ENCODE measurements around the gene OIT3. TPM values are rescaled to one million over a fixed set of nuclear protein-coding genes. Genes with fewer than 3 reads are reported as not detected.
"Not testable (repeated sequence)": the region's sequence is repeated elsewhere in the genome, so short reads cannot be mapped to it uniquely, and the experiment has no call there.

OIT3 gene
- total and polyA plus RNA-seq, 2 of the 8 experiments (the other 6 are each of a cell fraction or from before 2014, with no cell fraction given), result not detected

- POLR2A ChIA-PET (ENCODE audit: partially characterized antibody); H3K4me2 ChIP-seq (ENCODE audit: insufficient read depth in 1 of 2, low read depth in 2 of 2, low read length in 2 of 2); H4K91ac ChIP-seq (replicated peaks; ENCODE audit: insufficient read length, low read length); H2BK5ac ChIP-seq (ENCODE audit: low read depth, low read length); H3K79me1 ChIP-seq (ENCODE audit: low read depth, low read length); H3K23me2 ChIP-seq (ENCODE audit: low read depth, low read length); H3K9me3 ChIP-seq (ENCODE audit: insufficient read depth in 2 of 2, low read depth in 1 of 2, low read length in 1 of 2); H2BK120ac ChIP-seq (replicated peaks; ENCODE audit: low read depth, low read length); H3K4me1 ChIP-seq (replicated peaks in 1 of 4; ENCODE audit: control insufficient read depth in 3 of 4, insufficient read depth in 4 of 4, low read length in 3 of 4); H3K56ac ChIP-seq (replicated peaks; ENCODE audit: insufficient read length, low read depth, low read length); H3K27ac ChIP-seq (ENCODE audit: low read depth, low read length); H2AFZ ChIP-seq (ENCODE audit: low read length); H2AK5ac ChIP-seq (ENCODE audit: low read depth, low read length); H4K5ac ChIP-seq (ENCODE audit: insufficient read length, low read depth, low read length); H3K36me3 ChIP-seq (ENCODE audit: control insufficient read depth in 2 of 4, insufficient read depth in 4 of 4, low read length in 3 of 4); H2BK12ac ChIP-seq (ENCODE audit: low read depth, low read length); H3K14ac ChIP-seq (ENCODE audit: insufficient read length); H3K23ac ChIP-seq (ENCODE audit: insufficient read length); H3K18ac ChIP-seq (ENCODE audit: extremely low read depth, low read length); H3K4ac ChIP-seq (replicated peaks; ENCODE audit: insufficient read length, low read depth, low read length); H2BK20ac ChIP-seq (ENCODE audit: low read length); H3K27me3 ChIP-seq (replicated peaks in 1 of 4; ENCODE audit: control insufficient read depth in 3 of 4, extremely low read depth in 1 of 4, insufficient read depth in 3 of 4, low read length in 3 of 4); H2BK15ac ChIP-seq (ENCODE audit: low read length); H4K20me1 ChIP-seq (replicated peaks in 1 of 2; ENCODE audit: control insufficient read depth in 1 of 2, insufficient read depth in 2 of 2, low read length in 2 of 2); H3K4me3 ChIP-seq (ENCODE audit: extremely low read depth in 1 of 4, insufficient read depth in 2 of 4, low read depth in 3 of 4, low read length in 4 of 4); FAIRE-seq; DNase-seq (ENCODE audit: low read depth in 1 of 2, low spot score in 2 of 2); H4K8ac ChIP-seq (ENCODE audit: extremely low read depth, insufficient read depth, low read length); H3K9ac ChIP-seq (replicated peaks in 1 of 4; ENCODE audit: extremely low read depth in 1 of 4, low read depth in 3 of 4, low read length in 3 of 4); H3K79me2 ChIP-seq (ENCODE audit: control insufficient read depth in 1 of 2, insufficient read depth in 2 of 2, low read length in 2 of 2): not testable (repeated sequence)
- CTCF ChIA-PET (ENCODE audit: partially characterized antibody), result interaction anchor here (0.8 kb wide), 1 partner anchor 8 kb away, joined by 3 read pairs; no protein-coding TSS in a partner anchor
- 91% methylated on average over 3 of the region's 3 CpGs; no CpG with 5 or more reads in 1 of the 2 experiments for WGBS, 2 experiments (ENCODE audit: extremely low coverage in 1 of 2, insufficient coverage in 1 of 2, insufficient read length in 1 of 2, insufficient replicate concordance in 2 of 2, low coverage in 1 of 2, low lambda C conversion rate in 2 of 2, missing lambda C conversion rate in 1 of 2)
Observed at GRCh38 chr10:72917201-72917600, 23.7 kb downstream of the OIT3 start.

GRCh38 chr10:72917803-72918332 lies 24.3 kb downstream of the OIT3 start:
- H3K9me3 ChIP-seq (ENCODE audit: insufficient read depth in 2 of 2, low read depth in 1 of 2, low read length in 1 of 2); H3K4me3 ChIP-seq (ENCODE audit: extremely low read depth in 1 of 4, insufficient read depth in 2 of 4, low read depth in 3 of 4, low read length in 4 of 4); H3K27me3 ChIP-seq (replicated peaks in 1 of 4; ENCODE audit: control insufficient read depth in 3 of 4, extremely low read depth in 1 of 4, insufficient read depth in 3 of 4, low read length in 3 of 4); H3K79me2 ChIP-seq (ENCODE audit: control insufficient read depth in 1 of 2, insufficient read depth in 2 of 2, low read length in 2 of 2); H4K5ac ChIP-seq (ENCODE audit: insufficient read length, low read depth, low read length); H3K23ac ChIP-seq (ENCODE audit: insufficient read length); H2BK15ac ChIP-seq (ENCODE audit: low read length); H3K9ac ChIP-seq (replicated peaks in 1 of 4; ENCODE audit: extremely low read depth in 1 of 4, low read depth in 3 of 4, low read length in 3 of 4); H3K23me2 ChIP-seq (ENCODE audit: low read depth, low read length); H2AFZ ChIP-seq (ENCODE audit: low read length); H3K18ac ChIP-seq (ENCODE audit: extremely low read depth, low read length); H3K36me3 ChIP-seq (ENCODE audit: control insufficient read depth in 2 of 4, insufficient read depth in 4 of 4, low read length in 3 of 4); H3K27ac ChIP-seq (ENCODE audit: low read depth, low read length); H3K14ac ChIP-seq (ENCODE audit: insufficient read length); H3K4me1 ChIP-seq (replicated peaks in 1 of 4; ENCODE audit: control insufficient read depth in 3 of 4, insufficient read depth in 4 of 4, low read length in 3 of 4); POLR2A ChIA-PET (ENCODE audit: partially characterized antibody); DNase-seq (ENCODE audit: low read depth in 1 of 2, low spot score in 2 of 2); H3K79me1 ChIP-seq (ENCODE audit: low read depth, low read length); H4K91ac ChIP-seq (replicated peaks; ENCODE audit: insufficient read length, low read length); H3K56ac ChIP-seq (replicated peaks; ENCODE audit: insufficient read length, low read depth, low read length); H3K4me2 ChIP-seq (ENCODE audit: insufficient read depth in 1 of 2, low read depth in 2 of 2, low read length in 2 of 2); H2BK12ac ChIP-seq (ENCODE audit: low read depth, low read length); H2AK5ac ChIP-seq (ENCODE audit: low read depth, low read length); H2BK20ac ChIP-seq (ENCODE audit: low read length); H2BK5ac ChIP-seq (ENCODE audit: low read depth, low read length); H4K20me1 ChIP-seq (replicated peaks in 1 of 2; ENCODE audit: control insufficient read depth in 1 of 2, insufficient read depth in 2 of 2, low read length in 2 of 2); H3K4ac ChIP-seq (replicated peaks; ENCODE audit: insufficient read length, low read depth, low read length); H4K8ac ChIP-seq (ENCODE audit: extremely low read depth, insufficient read depth, low read length); H2BK120ac ChIP-seq (replicated peaks; ENCODE audit: low read depth, low read length); FAIRE-seq: not testable (repeated sequence)
- 82 to 100% methylated on average over 1 to 2 of the region's 2 CpGs for WGBS, 2 experiments (ENCODE audit: extremely low coverage in 1 of 2, insufficient coverage in 1 of 2, insufficient read length in 1 of 2, insufficient replicate concordance in 2 of 2, low coverage in 1 of 2, low lambda C conversion rate in 2 of 2, missing lambda C conversion rate in 1 of 2)
- CTCF ChIA-PET (ENCODE audit: partially characterized antibody), result interaction anchor here (0.6 to 0.8 kb wide), 2 partner anchors 8 to 862 kb away, joined by 3 read pairs; no protein-coding TSS in a partner anchor

All from H1 (cell line).